Calu3 (cell line): Measurements from ENCODE around the gene CHAF1B. TPM values are rescaled to one million over a fixed set of nuclear protein-coding genes. Genes with fewer than 3 reads are reported as not detected.
"Not testable (repeated sequence)": the region's sequence is repeated elsewhere in the genome, so short reads cannot be mapped to it uniquely, and the experiment has no call there.

Experiments
- BruUV-seq: library from RNA; stranded (reverse); fragments of 400-500 nt; replicated peaks from 2 replicates; lab custom pipeline; 2021; lab: Mats Ljungman, UMichigan
- CTCF ChIA-PET: fragments of 300-600 bp; sonication (Branson Sonifier 250); formaldehyde crosslinking; loops from one replicate; lab custom pipeline; 2022; ENCODE audit warnings: antibody characterized with exemption; lab: Charles Lee
- DNase-seq: peaks from one replicate; pipeline ENCODE4 v3.0.0; 2022
- H3K27ac Mint-ChIP-seq: one replicate; pipeline ENCODE4 v1.8.0; 2022; ENCODE audit warnings: mixed read lengths; ENCODE audit not compliant: unreplicated experiment
- H3K27me3 Mint-ChIP-seq: one replicate; pipeline ENCODE4 v1.8.0; 2022; ENCODE audit warnings: mixed read lengths; ENCODE audit not compliant: unreplicated experiment
- H3K36me3 Mint-ChIP-seq: one replicate; pipeline ENCODE4 v1.8.0; 2022; ENCODE audit warnings: mild to moderate bottlenecking, moderate library complexity, mixed read lengths; ENCODE audit not compliant: insufficient read depth, unreplicated experiment
- H3K4me1 Mint-ChIP-seq: one replicate; pipeline ENCODE4 v1.8.0; 2022; ENCODE audit warnings: mild to moderate bottlenecking, low read depth, mixed read lengths; ENCODE audit not compliant: unreplicated experiment
- H3K4me3 Mint-ChIP-seq: one replicate; pipeline ENCODE4 v1.8.0; 2022; ENCODE audit warnings: mild to moderate bottlenecking, low read depth, moderate library complexity, mixed read lengths; ENCODE audit not compliant: unreplicated experiment
- H3K9me3 Mint-ChIP-seq: one replicate; pipeline ENCODE4 v1.8.0; 2022; ENCODE audit warnings: low read depth, mixed read lengths; ENCODE audit not compliant: unreplicated experiment
- intact Hi-C: fragments of 100-400 bp; cut with micrococcal nuclease; formaldehyde crosslinking; loops from one replicate; pipeline ENCODE4 v1.10.0; 2022; ENCODE audit not compliant: unreplicated experiment
- total RNA-seq: library from RNA; stranded (reverse); gene quantifications from 2 replicates; pipeline ENCODE4 v1.2.3, GENCODE V29; 2022
- TF ChIP-seq, protein P1 (sequence below): fragments of 200-600 bp; IDR thresholded peaks from one replicate; pipeline ENCODE4 v1.8.0; 2022; ENCODE audit warnings: antibody characterized with exemption; ENCODE audit not compliant: unreplicated experiment

CHAF1B gene
- total RNA-seq, 1 experiment from 2014 or later, result 16.0 TPM

DNA sequence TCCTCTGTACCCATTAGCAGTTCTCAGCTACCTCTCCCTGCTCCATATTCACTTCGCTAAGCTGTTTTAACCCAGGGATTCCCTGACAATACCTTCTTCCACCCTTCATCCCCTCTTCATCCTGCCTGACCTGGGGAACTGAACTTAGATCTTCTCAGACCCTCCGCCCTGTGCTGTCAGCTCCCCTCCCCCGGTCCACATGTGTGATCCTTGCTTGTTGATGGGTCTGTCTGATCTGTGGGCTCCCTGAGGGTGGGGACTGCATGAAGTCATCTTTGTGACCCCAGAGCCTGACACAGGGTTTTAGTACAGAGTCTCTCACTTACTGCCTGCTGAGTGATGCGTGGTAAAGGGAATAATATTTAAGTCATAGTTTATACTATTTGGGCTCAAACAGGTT, 11.8 kb downstream of the CHAF1B start:
- BruUV-seq, result no TSS peak
- H3K27ac Mint-ChIP-seq, result no peak overlapping the region
- H3K4me3 Mint-ChIP-seq, result no peak overlapping the region
- TF ChIP-seq, protein P1, sequence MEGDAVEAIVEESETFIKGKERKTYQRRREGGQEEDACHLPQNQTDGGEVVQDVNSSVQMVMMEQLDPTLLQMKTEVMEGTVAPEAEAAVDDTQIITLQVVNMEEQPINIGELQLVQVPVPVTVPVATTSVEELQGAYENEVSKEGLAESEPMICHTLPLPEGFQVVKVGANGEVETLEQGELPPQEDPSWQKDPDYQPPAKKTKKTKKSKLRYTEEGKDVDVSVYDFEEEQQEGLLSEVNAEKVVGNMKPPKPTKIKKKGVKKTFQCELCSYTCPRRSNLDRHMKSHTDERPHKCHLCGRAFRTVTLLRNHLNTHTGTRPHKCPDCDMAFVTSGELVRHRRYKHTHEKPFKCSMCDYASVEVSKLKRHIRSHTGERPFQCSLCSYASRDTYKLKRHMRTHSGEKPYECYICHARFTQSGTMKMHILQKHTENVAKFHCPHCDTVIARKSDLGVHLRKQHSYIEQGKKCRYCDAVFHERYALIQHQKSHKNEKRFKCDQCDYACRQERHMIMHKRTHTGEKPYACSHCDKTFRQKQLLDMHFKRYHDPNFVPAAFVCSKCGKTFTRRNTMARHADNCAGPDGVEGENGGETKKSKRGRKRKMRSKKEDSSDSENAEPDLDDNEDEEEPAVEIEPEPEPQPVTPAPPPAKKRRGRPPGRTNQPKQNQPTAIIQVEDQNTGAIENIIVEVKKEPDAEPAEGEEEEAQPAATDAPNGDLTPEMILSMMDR, result no peak
- H3K4me1 Mint-ChIP-seq, result no peaks in the 10 kb centered on the region
- intact Hi-C loops, result no loop called here
- H3K27me3 Mint-ChIP-seq, result no peaks in the 10 kb centered on the region
- DNase-seq, result no peak
- no peaks in the 10 kb centered on the region for H3K9me3 Mint-ChIP-seq
- H3K36me3 Mint-ChIP-seq, result peaks cover 16% of the 10 kb centered on the region
- CTCF ChIA-PET, result no interaction called here

DNA sequence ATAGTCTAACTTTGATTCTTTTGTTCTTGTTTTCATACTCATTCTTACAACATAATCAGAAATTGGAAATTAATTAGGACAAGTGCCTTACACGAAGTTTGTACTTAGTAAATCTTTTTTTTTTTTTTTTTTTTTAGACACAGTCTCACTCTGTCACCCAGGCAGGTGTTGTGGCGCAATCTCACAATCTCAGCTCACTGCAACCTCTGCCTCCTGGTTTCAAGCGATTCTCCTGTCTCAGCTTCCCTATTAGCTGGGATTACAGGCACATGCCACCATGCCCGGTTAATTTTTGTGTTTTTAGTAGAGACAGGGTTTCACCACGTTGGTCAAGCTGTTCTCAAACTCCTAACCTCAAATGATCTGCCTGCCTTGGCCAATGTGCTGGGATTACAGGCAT, 12.4 kb downstream of the CHAF1B start:
- TF ChIP-seq, protein P1, result no peak
- BruUV-seq, result no TSS peak
- no peaks in the 10 kb centered on the region for H3K9me3 Mint-ChIP-seq
- H3K4me3 Mint-ChIP-seq, result no peak overlapping the region
- CTCF ChIA-PET, result interaction anchor here (0.7 kb wide), 1 partner anchor 12 kb away, joined by 3 read pairs; no protein-coding TSS in a partner anchor
- no peak overlapping the region for H3K27ac Mint-ChIP-seq
- no peak for DNase-seq
- intact Hi-C loops, result no loop called here
- H3K36me3 Mint-ChIP-seq, result peaks cover 16% of the 10 kb centered on the region
- H3K4me1 Mint-ChIP-seq, result no peaks in the 10 kb centered on the region
- no peaks in the 10 kb centered on the region for H3K27me3 Mint-ChIP-seq

DNA sequence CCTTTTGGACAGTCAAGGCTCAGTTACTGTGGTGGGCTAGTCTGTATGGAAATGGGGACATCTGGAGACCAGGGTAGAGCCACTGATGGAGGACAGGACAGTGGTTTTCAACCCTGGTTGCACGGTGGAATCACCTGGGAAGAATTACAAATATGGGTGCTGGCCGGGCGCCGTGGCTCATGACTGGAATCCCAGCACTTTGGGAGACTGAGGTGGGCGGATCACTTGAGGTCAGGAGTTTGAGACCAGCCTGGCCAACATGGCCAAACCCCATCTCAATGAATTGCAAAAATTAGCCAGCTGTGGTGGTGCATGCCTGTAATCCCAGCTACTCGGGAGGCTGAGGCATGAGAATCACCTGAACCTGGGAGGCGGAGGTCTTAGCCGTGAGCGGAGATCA, 14.5 kb downstream of the CHAF1B start:
- DNase-seq, H3K9me3 Mint-ChIP-seq, H3K4me1 Mint-ChIP-seq, BruUV-seq, CTCF ChIA-PET, intact Hi-C loops, H3K4me3 Mint-ChIP-seq, H3K27ac Mint-ChIP-seq, H3K27me3 Mint-ChIP-seq: not testable (repeated sequence)
- peaks cover 17% of the 10 kb centered on the region for H3K36me3 Mint-ChIP-seq

DNA sequence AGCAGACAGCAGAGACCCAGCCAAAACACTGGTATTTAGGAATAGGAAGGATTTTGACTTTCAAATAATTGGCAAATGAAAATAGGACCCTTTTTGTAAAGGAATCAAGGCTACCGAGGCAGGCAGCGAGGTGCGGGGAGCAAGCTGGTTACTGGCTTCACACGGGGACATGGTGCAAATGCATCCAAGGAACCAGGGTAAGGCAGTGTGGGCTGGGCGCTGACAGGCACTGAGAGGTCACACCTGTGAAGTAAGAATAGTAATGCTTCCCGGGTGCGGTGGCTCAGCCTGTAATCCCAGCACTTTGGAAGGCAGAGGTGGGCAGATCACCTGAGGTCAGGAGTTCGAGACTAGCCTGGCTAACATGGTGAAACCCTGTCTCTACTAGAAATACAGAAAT, 15.5 kb downstream of the CHAF1B start:
- Mint-ChIP-seq H3K36me3 (peaks cover 17% of the 10 kb centered on the region), H3K27ac (no peak overlapping the region), H3K27me3 (no peaks in the 10 kb centered on the region), H3K4me1 (no peaks in the 10 kb centered on the region), H3K4me3 (no peak overlapping the region), H3K9me3 (no peaks in the 10 kb centered on the region)
- DNase-seq, result no peak
- no TSS peak for BruUV-seq
- CTCF ChIA-PET, result no interaction called here
- intact Hi-C loops, result no loop called here
- TF ChIP-seq, protein P1, result no peak

DNA sequence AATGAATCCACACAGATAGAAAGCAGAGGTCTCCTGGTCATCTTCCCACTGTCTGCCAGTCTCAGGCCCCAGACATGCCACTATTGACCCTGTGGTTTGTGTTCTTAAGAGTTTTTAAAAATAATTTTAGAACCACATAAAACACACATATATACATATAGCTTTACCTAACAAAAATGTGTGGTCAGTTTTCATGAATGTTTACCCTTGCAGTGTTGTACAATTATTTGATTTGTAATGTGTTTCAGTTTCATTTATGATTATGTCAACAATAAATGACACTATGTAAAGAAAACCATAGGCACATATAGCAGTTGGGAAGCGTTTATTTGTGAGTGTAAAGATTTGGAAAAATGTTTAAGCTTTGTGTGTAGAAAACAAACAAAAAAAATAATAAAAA, 17.1 kb downstream of the CHAF1B start:
- no peak for DNase-seq
- H3K9me3 Mint-ChIP-seq, result no peaks in the 10 kb centered on the region
- TF ChIP-seq, protein P1, result no peak
- BruUV-seq, result no TSS peak
- peaks cover 3% of the 10 kb centered on the region for H3K4me1 Mint-ChIP-seq
- CTCF ChIA-PET, result no interaction called here
- H3K4me3 Mint-ChIP-seq, result no peak overlapping the region
- H3K27me3 Mint-ChIP-seq, result no peaks in the 10 kb centered on the region
- intact Hi-C loops, result no loop called here
- H3K27ac Mint-ChIP-seq, result no peak overlapping the region
- peaks cover 13% of the 10 kb centered on the region for H3K36me3 Mint-ChIP-seq
